GM21576 (cell line): ENCODE measurements around the gene APOM.
A peak's percentile ranks its signal among the peaks of the same experiment; 100 is the strongest.

Source experiments
- ATAC-seq: cut with Tn5 transposase; IDR thresholded peaks from one replicate; pipeline ENCODE4 v1.9.1; 2021; ENCODE audit warnings: mild to moderate bottlenecking, moderate library complexity; ENCODE audit not compliant: unreplicated experiment

Gene APOM

GRCh38 chr6:31630177-31630934 is 25.3 kb upstream of the APOM start:
- no peak for ATAC-seq

GRCh38 chr6:31631209-31631608 is 24.5 kb upstream of the APOM start:
- no peak for ATAC-seq

DNA sequence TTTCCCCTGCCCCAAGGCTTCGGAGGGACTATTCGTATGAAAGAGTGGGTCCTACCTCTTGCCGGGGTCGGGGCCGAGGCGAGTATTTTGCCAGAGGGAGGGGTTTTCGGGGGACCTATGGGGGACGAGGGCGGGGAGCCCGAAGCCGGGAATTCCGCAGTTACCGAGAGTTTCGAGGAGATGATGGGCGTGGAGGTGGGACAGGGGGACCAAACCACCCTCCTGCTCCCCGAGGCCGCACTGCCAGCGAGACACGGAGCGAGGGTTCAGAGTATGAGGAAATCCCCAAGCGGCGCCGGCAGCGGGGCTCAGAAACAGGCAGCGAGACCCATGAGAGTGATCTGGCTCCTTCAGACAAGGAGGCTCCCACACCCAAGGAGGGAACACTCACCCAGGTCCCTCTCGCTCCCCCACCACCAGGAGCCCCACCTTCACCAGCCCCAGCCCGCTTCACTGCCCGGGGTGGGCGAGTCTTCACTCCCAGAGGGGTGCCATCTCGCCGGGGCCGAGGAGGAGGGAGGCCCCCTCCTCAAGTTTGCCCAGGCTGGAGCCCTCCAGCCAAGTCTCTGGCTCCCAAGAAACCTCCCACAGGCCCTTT is 23.9 kb upstream of the APOM start:
- no peak for ATAC-seq

GRCh38 chr6:31632279-31632946 is 23.3 kb upstream of the APOM start:
- no peak for ATAC-seq

DNA sequence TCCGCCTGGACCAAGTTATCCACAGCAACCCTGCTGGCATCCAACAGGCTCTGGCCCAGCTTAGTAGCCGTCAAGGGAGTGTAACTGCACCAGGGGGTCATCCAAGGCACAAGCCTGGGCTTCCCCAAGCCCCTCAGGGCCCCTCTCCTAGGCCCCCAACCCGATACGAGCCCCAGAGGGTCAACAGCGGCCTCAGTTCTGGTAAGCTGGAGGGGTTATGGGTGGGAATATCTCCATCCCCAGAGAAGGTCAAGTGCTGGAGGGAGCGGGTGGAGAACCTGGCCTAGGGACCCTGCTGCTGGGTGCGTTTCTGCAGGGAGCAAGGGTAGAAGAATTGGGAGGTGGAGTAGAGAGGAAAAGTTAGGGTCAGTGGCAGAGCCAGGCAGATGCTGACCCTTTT is 22.2 kb upstream of the APOM start:
- no peak for ATAC-seq

- no peak for ATAC-seq
Observed at GRCh38 chr6:31634131-31634530, 21.6 kb upstream of the APOM start.

DNA sequence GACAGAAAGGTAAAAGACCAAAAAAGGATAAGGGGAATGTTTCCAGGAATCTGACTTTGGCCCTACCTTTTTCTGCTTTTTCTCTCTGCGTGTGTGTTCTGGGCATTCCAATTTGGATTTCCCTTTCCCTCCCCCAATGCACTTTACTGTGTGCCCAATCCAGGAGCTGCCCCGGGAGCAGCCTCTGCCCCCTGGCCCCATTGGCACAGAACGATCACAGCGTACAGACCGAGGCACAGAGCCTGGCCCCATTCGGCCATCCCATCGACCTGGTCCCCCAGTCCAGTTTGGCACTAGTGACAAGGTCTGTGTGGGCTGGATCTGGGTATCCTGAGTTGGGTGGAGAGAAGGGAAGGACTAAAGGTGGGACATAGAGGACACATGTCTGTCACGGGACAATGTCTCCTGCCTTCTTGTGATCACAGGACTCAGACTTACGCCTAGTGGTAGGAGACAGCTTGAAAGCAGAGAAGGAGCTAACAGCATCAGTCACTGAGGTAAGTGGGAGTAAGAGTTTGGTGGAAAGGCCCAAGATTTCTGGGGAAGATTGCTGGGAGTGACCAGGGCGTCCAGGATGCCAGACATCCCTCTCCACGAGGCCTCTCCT is 20.6 kb upstream of the APOM start:
- ATAC-seq = no peak

GRCh38 chr6:31636698-31637596 is 18.7 kb upstream of the APOM start:
- ATAC-seq = no peak

DNA sequence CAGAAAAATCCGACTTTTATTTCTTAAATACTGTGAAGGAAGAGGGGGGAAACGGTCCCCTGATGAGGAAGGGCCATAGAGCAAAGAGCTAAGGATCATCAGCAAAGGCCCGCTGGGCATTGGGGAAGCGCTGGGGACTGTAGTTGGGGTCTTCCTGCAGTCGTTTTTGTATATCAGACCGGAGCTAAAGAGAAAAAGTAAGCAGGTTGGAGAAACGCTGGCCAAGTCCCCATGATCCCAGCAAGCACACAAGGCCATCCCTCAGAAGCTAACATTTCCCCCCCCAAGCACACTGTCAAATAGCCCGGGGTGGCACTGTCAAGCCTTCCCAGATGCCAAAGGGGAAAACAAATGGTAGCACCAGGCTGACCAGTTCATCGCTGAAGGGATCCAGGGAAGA is 16.7 kb upstream of the APOM start:
- no peak for ATAC-seq

DNA sequence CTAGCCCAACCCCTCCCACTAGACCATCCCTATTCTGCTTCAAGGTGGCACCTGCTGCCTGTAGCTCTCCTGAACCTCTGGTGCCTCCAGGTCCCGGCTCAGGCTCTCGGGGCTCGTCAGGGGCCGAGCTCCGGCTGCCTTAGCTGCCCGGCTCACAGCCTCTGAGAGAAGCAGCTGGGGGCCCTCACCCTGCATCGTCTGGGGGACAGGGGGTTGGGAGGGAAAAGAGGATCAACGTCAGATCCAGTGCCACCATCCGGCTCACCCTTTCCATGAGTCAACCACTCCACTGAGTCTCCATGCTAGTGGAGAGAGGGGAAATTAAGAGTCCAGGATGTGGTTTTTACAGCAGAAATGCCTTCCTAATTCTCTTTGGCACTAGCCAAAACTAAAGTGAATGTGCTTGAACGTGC is 16.2 kb upstream of the APOM start:
- no peak for ATAC-seq

DNA sequence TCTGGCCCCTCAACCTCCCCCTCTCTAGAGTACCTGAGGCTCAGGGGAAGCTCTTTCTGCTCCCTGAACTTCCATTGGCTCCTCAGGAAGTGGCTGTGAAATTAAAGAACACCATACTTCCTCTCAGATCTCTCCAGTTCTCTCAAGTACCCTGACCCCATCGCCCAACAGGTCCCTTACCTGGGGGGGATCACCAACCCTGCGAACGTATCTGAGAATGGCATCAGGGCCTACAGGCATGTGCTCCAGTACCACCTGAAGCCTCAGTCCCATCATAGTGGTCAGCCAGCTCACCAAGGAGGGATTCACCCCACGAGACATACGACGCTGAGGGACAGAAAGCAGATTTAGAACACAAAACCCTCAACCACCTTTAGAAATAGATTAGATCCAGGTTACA is 15.1 kb upstream of the APOM start:
- ATAC-seq = no peak

GRCh38 chr6:31641370-31641769 is 14.3 kb upstream of the APOM start:
- ATAC-seq = no peak

DNA sequence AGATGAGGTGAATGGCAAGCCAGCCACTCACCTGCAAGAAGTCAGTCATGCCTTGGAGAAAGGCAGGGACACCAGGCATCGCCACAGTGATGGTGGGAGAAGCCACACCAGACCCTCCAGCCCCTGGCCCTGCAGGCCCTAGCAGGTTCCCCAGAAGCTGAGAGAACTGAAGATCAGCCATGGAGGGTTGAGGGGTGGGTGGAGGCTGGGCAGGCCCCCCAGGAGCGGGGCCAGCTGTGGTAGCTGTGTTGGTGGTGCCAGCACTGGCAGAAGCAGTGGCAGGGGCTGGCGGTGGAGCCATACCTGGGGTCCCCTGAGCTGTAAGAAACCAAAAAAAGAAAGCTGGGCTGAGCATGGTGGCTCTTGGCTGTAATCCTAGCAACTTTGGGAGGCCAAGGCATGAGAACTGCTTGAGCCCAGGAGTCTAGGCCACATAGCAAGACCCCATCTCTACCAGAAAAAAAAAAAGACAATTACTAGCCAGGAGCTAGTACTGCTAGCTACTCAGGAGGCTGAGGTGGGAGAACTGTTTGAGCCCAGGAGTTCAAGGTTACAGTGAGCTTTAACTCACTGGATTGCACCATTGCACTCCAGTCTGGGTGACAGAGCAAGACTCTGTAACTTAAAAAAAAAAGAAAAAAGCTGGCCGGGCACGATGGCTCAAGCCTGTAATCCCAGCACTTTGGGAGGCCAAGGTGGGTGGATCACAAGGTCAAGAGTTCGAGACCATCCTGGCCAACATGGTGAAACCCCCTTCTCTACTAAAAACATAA is 12.7 kb upstream of the APOM start:
- no peak for ATAC-seq

GRCh38 chr6:31643818-31644454 is 11.8 kb upstream of the APOM start:
- no peak for ATAC-seq

GRCh38 chr6:31645325-31645724 is 10.4 kb upstream of the APOM start:
- ATAC-seq = no peak

GRCh38 chr6:31651602-31652191 is 4.0 kb upstream of the APOM start:
- ATAC-seq = peak; percentile 24

GRCh38 chr6:31652925-31653724 is 2.6 kb upstream of the APOM start:
- peak; percentile 61 for ATAC-seq

DNA sequence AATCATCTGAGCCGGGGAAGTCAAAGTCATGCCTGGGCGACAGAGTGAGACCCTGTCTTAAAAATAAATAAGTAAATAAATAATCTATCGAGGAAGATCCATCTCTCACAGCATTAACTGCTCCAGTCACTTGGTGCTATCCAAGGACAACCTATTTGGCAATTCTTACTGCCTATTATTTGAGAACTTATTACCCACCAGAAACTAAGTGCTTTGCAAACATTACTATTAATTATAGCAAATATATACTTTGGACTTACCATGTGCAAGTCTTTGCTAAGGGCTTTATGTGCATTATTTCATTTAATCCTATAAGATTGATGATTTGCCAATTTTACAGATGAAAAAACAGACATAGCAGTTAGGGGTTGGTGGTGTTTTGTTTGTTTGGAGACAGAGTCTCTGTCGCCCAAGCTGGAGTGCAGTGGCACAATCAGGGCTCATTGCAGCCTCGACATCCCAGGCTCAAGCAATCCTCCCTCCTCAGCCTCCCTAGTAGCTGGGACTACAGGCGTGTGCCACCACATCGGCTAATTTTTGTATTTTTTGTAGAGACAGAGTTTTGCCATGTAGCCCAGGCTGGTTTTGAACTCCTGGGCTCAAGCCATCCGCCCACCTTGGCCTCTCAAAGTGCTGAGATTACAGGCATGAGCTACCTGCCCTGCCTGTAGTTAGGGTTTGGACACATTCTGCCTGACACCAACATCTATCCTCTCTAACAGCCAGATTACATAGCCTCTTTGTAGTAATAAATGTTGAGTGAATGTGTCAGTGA is 933 bp upstream of the APOM start:
- ATAC-seq = no peak
